Sigmoid colon (tissue), 7 donors: ENCODE results near the gene ZNF497. TPM values are rescaled to one million over a fixed set of nuclear protein-coding genes. Genes with fewer than 3 reads are reported as not detected.

Source experiments
- DNase-seq: peaks from one replicate; pipeline ENCODE4 v3.0.0-alpha.2; 2019
- H3K27ac ChIP-seq, 4 donors: fragments of 200-600 bp; sonication (generic); one replicate each; pipeline ENCODE4 v1.5.1; 2016 to 2019; ENCODE audit warnings: mild to moderate bottlenecking in 1 of 4
- H3K27me3 ChIP-seq, 3 donors: fragments of 200-600 bp; sonication (generic); one replicate each; pipeline ENCODE4 v1.5.1; 2019; ENCODE audit warnings: mild to moderate bottlenecking in 1 of 3
- H3K36me3 ChIP-seq, 4 donors: fragments of 200-600 bp; sonication (generic); one replicate each; pipeline ENCODE4 v1.5.1; 2016 to 2019
- H3K4me1 ChIP-seq, 4 donors: fragments of 200-600 bp; sonication (generic); one replicate each; pipeline ENCODE4 v1.5.1; 2017 to 2019
- H3K4me3 ChIP-seq, 4 donors: fragments of 200-600 bp; sonication (generic); one replicate each; pipeline ENCODE4 v1.5.1; 2017 to 2019; ENCODE audit warnings: mild to moderate bottlenecking in 2 of 4, moderate library complexity in 1 of 4
- H3K9me3 ChIP-seq, 4 donors: fragments of 200-600 bp in 3 of 4; sonication (generic) in 3 of 4; one replicate each; pipeline versions ENCODE4 v1.5.1 to v1.6.1; 2013 to 2019
- EP300 ChIP-seq, 4 donors: sonication (generic); formaldehyde crosslinking; IDR thresholded peaks; one replicate each; pipeline ENCODE4 v1.6.1; 2017; ENCODE audit warnings: antibody characterized with exemption in 4 of 4
- POLR2A ChIP-seq, 2 donors: fragments of 450-650 bp; IDR thresholded peaks; one replicate each; pipeline ENCODE4 v1.6.1; 2016; ENCODE audit warnings: antibody characterized with exemption in 2 of 2, mild to moderate bottlenecking in 2 of 2, moderate library complexity in 2 of 2
- POLR2AphosphoS5 ChIP-seq, 4 donors: sonication (generic); formaldehyde crosslinking; IDR thresholded peaks; one replicate each; pipeline ENCODE4 v1.6.1; 2017; ENCODE audit warnings: antibody characterized with exemption in 4 of 4
- WGBS, 2 donors: extraction: QIAGEN DNeasy Blood & Tissue Kit; methylation state at CpG; one replicate each; pipeline ENCODE4 v1.1.7; 2013; 5-methylcytosine and 5-hydroxymethylcytosine counted together
- intact Hi-C: fragments of 100-400 bp; cut with DNase I; formaldehyde crosslinking; loops from one replicate; pipeline ENCODE4 v1.15.1; 2023
- polyA plus RNA-seq, 3 donors: library from polyadenylated mRNA; stranded (reverse); fragments of 200-250 nt; gene quantifications; one replicate each; pipeline ENCODE4 v1.2.3, GENCODE V29; 2013
- total RNA-seq, 4 donors: library from RNA; depleted of rRNA; stranded (reverse); fragments of >200 nt; gene quantifications; one replicate each; pipeline ENCODE4 v1.1.0, GENCODE V29; 2016
- TF ChIP-seq, protein P1 (sequence below), 4 experiments: fragments of 450-650 bp in 3 of 4; fragments of 200-600 bp in 1 of 4; IDR thresholded peaks; one replicate each; pipeline ENCODE4 v1.5.1; 2016 to 2019; ENCODE audit warnings: antibody characterized with exemption in 4 of 4, mild to moderate bottlenecking in 3 of 4, moderate library complexity in 2 of 4
- donor health status: healthy with polysubstance abuse.
- donor health status: Bipolar disorder and iron deficiency.
- donor health status: healthy.

The ZNF497 gene
- total and polyA plus RNA-seq, 7 donors = 0.28 to 0.79 (median 0.48) TPM; not detected in 1

DNA sequence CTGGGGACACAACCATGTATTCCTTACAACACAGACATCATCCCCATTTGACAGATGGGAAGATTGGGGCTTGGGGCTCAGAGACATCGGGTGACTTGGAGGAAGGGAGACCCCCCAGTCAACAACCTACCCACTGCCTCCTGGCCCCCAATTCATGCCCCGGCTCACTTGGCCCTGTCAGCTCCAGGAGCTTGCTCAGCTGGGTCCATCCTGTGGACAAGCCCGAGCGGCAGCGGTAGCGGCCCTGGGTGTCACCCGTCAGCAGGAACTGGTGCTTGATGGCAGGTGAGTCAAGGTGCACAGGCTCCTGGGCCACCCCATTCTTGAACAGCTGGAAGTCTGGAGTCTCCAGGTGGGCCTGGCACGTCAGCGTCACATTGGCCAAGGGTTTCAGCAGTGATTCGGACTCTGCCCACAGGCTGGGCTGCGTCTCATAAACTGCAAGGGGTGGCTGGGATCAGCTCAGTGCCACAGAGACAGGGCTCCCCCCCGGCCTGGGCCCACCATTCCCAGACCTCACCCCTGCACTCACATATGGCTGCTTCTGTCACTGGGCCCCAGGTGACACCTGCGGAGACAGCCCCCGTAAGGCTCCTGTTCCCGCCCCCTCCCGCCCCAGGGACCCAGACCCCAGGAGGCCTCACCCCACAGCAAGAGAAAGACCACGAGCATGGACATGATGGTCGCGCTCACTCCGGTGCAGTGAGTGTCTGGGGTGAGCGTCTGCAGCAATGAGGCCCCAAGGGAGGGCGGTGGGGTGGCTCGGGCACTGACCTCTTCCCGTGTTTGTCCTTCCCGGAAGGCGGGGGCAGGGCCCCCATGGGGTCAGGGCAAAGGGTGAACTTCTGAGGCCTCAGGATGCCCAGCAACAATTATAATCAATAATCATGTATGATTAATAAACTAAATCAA lies 9.5 kb downstream of the ZNF497 start, which contains the start of gene A1BG:
A1BG (minus strand) TSS at position 733 of the 912 bp plus-strand sequence; CDS start at position 678, 55 bp downstream.
- Histone ChIP-seq H3K27ac (no peak within 1 kb of the TSS), H3K27me3 (peaks cover 38 to 94% (median 87%) of the 10 kb centered on the region in 3 donors), H3K4me1 (peaks cover 0 to 31% (median 22%) of the 10 kb centered on the region in 4 donors), H3K4me3 (no peak within 1 kb of the TSS), H3K9me3 (no peaks in the 10 kb centered on the region), H3K36me3 (no peaks in the 10 kb centered on the region)
- intact Hi-C loops = no loop called here
- TF ChIP-seq EP300 (IDR thresholded peaks at IDR 0.05) = no peak
- no peak for TF ChIP-seq POLR2A (IDR thresholded peaks at IDR 0.05)
- TF ChIP-seq POLR2AphosphoS5 (IDR thresholded peaks at IDR 0.05) = no peak
- TF ChIP-seq, protein P1, sequence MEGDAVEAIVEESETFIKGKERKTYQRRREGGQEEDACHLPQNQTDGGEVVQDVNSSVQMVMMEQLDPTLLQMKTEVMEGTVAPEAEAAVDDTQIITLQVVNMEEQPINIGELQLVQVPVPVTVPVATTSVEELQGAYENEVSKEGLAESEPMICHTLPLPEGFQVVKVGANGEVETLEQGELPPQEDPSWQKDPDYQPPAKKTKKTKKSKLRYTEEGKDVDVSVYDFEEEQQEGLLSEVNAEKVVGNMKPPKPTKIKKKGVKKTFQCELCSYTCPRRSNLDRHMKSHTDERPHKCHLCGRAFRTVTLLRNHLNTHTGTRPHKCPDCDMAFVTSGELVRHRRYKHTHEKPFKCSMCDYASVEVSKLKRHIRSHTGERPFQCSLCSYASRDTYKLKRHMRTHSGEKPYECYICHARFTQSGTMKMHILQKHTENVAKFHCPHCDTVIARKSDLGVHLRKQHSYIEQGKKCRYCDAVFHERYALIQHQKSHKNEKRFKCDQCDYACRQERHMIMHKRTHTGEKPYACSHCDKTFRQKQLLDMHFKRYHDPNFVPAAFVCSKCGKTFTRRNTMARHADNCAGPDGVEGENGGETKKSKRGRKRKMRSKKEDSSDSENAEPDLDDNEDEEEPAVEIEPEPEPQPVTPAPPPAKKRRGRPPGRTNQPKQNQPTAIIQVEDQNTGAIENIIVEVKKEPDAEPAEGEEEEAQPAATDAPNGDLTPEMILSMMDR (IDR thresholded peaks at IDR 0.05) = no peak
- no peak for DNase-seq
- WGBS, 2 donors = 78 to 85% methylated on average over 26 of the region's 26 CpGs

DNA sequence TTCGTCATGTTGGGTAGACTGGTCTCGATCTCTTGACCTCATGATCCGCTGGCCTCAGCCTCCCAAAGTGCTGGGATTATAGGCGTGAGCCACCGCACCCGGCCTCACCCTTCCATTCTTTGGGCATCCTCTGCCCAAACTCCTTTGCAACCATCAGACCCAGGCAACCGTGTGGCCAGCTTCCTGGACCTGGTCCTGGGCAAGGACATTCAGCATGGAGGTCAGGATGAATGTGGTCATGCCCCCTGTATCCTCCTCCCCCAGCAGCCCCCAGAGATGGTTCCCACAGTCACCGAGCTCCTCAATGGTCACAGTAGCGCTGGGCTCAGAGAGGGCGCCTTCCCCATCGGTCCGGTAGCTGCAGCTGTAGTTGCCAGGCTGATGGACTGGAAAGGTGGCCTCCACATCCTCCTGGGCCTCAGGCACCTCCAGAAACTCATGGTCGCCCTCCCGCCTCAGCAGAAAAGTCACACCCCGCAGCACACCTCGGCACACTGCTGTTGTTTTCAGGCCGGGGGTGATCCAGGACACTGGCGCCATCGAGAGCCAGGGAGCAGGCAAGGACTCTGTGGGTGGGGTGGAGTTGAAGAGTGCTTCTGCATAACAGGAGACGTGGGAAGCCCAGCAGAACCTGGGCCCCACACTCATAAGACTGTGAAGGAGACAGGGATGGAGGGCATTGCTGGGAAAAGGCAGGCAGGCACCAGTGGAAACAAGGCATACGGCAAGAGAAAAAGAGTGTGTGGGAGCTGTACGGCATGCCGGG lies 10.4 kb downstream of the ZNF497 start:
- Histone ChIP-seq H3K4me3 (no peak overlapping the region), H3K4me1 (peaks cover 0 to 33% (median 22%) of the 10 kb centered on the region in 4 donors), H3K36me3 (no peaks in the 10 kb centered on the region), H3K27me3 (peaks cover 46 to 100% (median 93%) of the 10 kb centered on the region in 3 donors), H3K27ac (no peak overlapping the region), H3K9me3 (no peaks in the 10 kb centered on the region)
- no peak for DNase-seq
- 86 to 90% methylated on average over 23 of the region's 23 CpGs for WGBS, 2 donors
- intact Hi-C loops = no loop called here
- TF ChIP-seq, protein P1 (IDR thresholded peaks at IDR 0.05) = no peak
- TF ChIP-seq POLR2A (IDR thresholded peaks at IDR 0.05) (no peak), POLR2AphosphoS5 (IDR thresholded peaks at IDR 0.05) (no peak), EP300 (IDR thresholded peaks at IDR 0.05) (no peak)

DNA sequence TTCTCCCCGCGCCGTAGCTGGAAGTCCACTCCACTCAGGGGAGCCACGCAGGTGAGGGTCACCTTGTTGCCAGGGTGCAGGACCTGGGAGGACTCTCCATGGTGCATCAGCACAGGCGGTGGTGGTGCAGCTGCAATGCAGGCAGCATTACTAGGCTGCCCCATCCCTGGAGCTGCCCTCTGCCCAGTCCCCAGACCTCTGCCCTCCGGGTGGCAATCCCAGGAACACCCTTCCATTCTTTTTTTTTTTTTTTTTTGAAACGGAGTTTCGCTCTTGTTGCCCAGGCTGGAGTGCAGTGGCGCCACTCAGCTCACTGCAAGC lies 11.0 kb downstream of the ZNF497 start:
- 87 to 90% methylated on average over 9 of the region's 9 CpGs for WGBS, 2 donors
- peaks cover 44 to 100% (median 93%) of the 10 kb centered on the region in 3 donors for H3K27me3 ChIP-seq
- peaks cover 0 to 28% (median 19%) of the 10 kb centered on the region in 4 donors for H3K4me1 ChIP-seq
- no peaks in the 10 kb centered on the region for H3K9me3 ChIP-seq
- intact Hi-C loops = no loop called here
- H3K4me3 ChIP-seq = no peak overlapping the region
- no peak for DNase-seq
- TF ChIP-seq, protein P1 (IDR thresholded peaks at IDR 0.05) = no peak
- no peak for TF ChIP-seq EP300 (IDR thresholded peaks at IDR 0.05)
- no peak for TF ChIP-seq POLR2AphosphoS5 (IDR thresholded peaks at IDR 0.05)
- no peak for TF ChIP-seq POLR2A (IDR thresholded peaks at IDR 0.05)
- H3K36me3 ChIP-seq = no peaks in the 10 kb centered on the region
- no peak overlapping the region for H3K27ac ChIP-seq

DNA sequence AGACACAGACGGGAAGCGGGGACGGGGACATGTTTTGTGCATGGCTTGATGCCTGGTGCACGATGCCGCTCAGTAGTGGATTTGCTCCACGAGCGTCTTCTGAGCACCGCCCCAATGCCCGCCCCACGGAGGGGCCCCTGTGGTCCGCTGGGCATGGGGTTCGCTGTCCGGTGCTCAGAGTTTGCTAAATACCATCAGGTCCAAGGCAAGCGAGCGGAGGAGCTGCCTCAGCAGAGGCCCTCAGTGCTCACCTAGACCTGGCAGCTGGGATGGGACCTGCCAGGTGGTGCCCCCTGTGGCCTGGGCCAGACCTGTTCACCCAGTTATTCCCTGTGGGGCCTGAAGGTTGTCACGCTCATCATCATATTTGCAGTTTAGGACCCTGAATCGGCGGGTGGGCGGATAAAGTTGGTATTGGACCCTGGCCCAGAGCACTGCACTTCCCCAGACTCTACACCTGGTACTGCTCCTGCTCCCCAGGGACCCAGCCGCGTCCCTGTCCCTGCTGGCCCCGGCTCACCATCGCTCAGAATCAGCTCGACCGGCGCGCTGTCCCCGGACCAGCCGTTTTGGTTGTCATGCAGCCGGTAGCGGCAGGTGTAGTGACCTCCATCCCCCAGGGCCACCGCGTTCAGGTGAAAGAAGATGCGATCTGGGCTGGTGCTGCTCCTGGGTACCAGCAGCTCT lies 11.5 kb downstream of the ZNF497 start:
- Histone ChIP-seq H3K36me3 (no peaks in the 10 kb centered on the region), H3K27me3 (peaks cover 39 to 100% (median 93%) of the 10 kb centered on the region in 3 donors), H3K9me3 (no peaks in the 10 kb centered on the region), H3K4me3 (no peak overlapping the region), H3K27ac (no peak overlapping the region), H3K4me1 (peaks cover 0 to 22% (median 14%) of the 10 kb centered on the region in 4 donors)
- no peak for DNase-seq
- TF ChIP-seq POLR2A (IDR thresholded peaks at IDR 0.05) = no peak
- TF ChIP-seq, protein P1 (IDR thresholded peaks at IDR 0.05) = no peak
- TF ChIP-seq EP300 (IDR thresholded peaks at IDR 0.05) = no peak
- TF ChIP-seq POLR2AphosphoS5 (IDR thresholded peaks at IDR 0.05) = no peak
- 70 to 77% methylated on average over 34 of the region's 34 CpGs for WGBS, 2 donors
- intact Hi-C loops = no loop called here
